A549 (cell line): ENCODE measurements around the gene NPAS2. TPM values are rescaled to one million over a fixed set of nuclear protein-coding genes. Genes with fewer than 3 reads are reported as not detected.

Experiments
- ATAC-seq, 2 experiments: fragments of 200-7000 bp in 1 of 2; fragments of >200 bp in 1 of 2; cut with Nextera tagmentation in 1 of 2; cut with Tn5 transposase in 1 of 2; 3 replicates each; pipeline versions ENCODE4 v1.8.0 to v1.9.1; 2018 to 2020; ENCODE audit warnings: mild to moderate bottlenecking in 1 of 2, moderate library complexity in 1 of 2
- CTCF ChIA-PET: fragments of 300-600 bp; sonication (Branson Sonifier 250); formaldehyde crosslinking; extraction: SDS; loops from one replicate; lab custom pipeline; 2021; ENCODE audit warnings: antibody characterized with exemption, inconsistent platforms; lab: Yijun Ruan, JAX
- POLR2A ChIA-PET: fragments of 350-600 bp; formaldehyde crosslinking; extraction: SDS; loops from one replicate; lab custom pipeline; 2021; ENCODE audit warnings: antibody characterized with exemption, inconsistent platforms; lab: Yijun Ruan, JAX
- DNase-seq, 2 experiments: peaks; one replicate each; pipeline versions ENCODE4 v3.0.0 to v3.0.0-alpha.2; 2011 to 2016; ENCODE audit warnings: low read depth in 1 of 2, low spot score in 1 of 2
- FAIRE-seq: peaks from 2 replicates; lab custom pipeline; 2011; peaks lifted over from hg19 to GRCh38; lab: Jason Lieb, UNC
- H3K27ac ChIP-seq, 2 experiments: fragments of >200 bp; sonication (Bioruptor Twin); formaldehyde crosslinking; 3 replicates each; pipeline ENCODE4 v1.5.1; 2016 to 2017
- H3K4me1 ChIP-seq: fragments of >200 bp; sonication (Bioruptor Twin); formaldehyde crosslinking; 3 replicates; pipeline ENCODE4 v1.6.1; 2016
- H3K4me2 ChIP-seq: fragments of >200 bp; sonication (Bioruptor Twin); formaldehyde crosslinking; 3 replicates; pipeline ENCODE4 v1.6.1; 2016
- H3K4me3 ChIP-seq: fragments of >200 bp; sonication (Bioruptor Twin); formaldehyde crosslinking; 3 replicates; pipeline ENCODE4 v1.5.1; 2016
- H3K9me3 ChIP-seq: fragments of >200 bp; sonication (Bioruptor Twin); formaldehyde crosslinking; 3 replicates; pipeline ENCODE4 v1.6.1; 2016
- BHLHE40 ChIP-seq: IDR thresholded peaks from 2 replicates; pipeline ENCODE4 v1.6.1; 2012; ENCODE audit warnings: low read depth, low read length, inconsistent platforms
- CBX8 ChIP-seq: fragments of 200-600 bp; sonication (generic); IDR thresholded peaks from 2 replicates; pipeline ENCODE4 v1.6.1; 2016
- E2F6 ChIP-seq: IDR thresholded peaks from 2 replicates; pipeline ENCODE4 v1.6.1; 2012; ENCODE audit warnings: low read depth, borderline replicate concordance
- EP300 ChIP-seq, 2 experiments: fragments of >200 bp; sonication (Bioruptor Twin); formaldehyde crosslinking; IDR thresholded peaks; 2 replicates in 1 of 2; 3 replicates in 1 of 2; pipeline ENCODE4 v1.6.1; 2016 to 2017
- ESRRA ChIP-seq: fragments of 150-350 bp; IDR thresholded peaks from 2 replicates; pipeline ENCODE4 v1.6.1; 2014; ENCODE audit warnings: mild to moderate bottlenecking, low read length, borderline replicate concordance
- FOSB ChIP-seq: fragments of 250-450 bp; sonication (Bioruptor Pico); IDR thresholded peaks from 2 replicates; pipeline ENCODE4 v1.5.0; 2020; ENCODE audit warnings: mild to moderate bottlenecking, moderate library complexity
- HOXB5 ChIP-seq: fragments of 250-450 bp; sonication (Bioruptor Pico); IDR thresholded peaks from 2 replicates; pipeline ENCODE4 v1.5.0; 2020; ENCODE audit warnings: mild to moderate bottlenecking, moderate library complexity
- JUN ChIP-seq, 2 experiments: fragments of >200 bp; sonication (Bioruptor Twin); formaldehyde crosslinking; IDR thresholded peaks; 2 replicates in 1 of 2; 3 replicates in 1 of 2; pipeline ENCODE4 v1.6.1; 2016 to 2017
- JUNB ChIP-seq: fragments of >200 bp; sonication (Bioruptor Twin); formaldehyde crosslinking; IDR thresholded peaks from 2 replicates; pipeline ENCODE4 v1.6.1; 2016
- MYC ChIP-seq: IDR thresholded peaks from 2 replicates; pipeline ENCODE4 v1.6.1; 2012; ENCODE audit warnings: mild to moderate bottlenecking, inconsistent platforms, low read length, improper control_type of control experiment, borderline replicate concordance
- POLR2AphosphoS2 ChIP-seq: conservative IDR thresholded peaks from 2 replicates; pipeline ENCODE4 v1.6.1; 2012; ENCODE audit warnings: low read length, improper control_type of control experiment, inconsistent platforms
- RAD21 ChIP-seq, 2 experiments: fragments of >200 bp in 1 of 2; sonication (Bioruptor Twin) in 1 of 2; formaldehyde crosslinking in 1 of 2; IDR thresholded peaks in 1 of 2; conservative IDR thresholded peaks in 1 of 2; 2 replicates in 1 of 2; 3 replicates in 1 of 2; pipeline ENCODE4 v1.6.1; 2012 to 2018; ENCODE audit warnings: inconsistent platforms in 1 of 2
- REST ChIP-seq: fragments of 200-600 bp; sonication (generic); IDR thresholded peaks from 2 replicates; pipeline ENCODE4 v1.6.1; 2016; ENCODE audit warnings: antibody characterized with exemption, mild to moderate bottlenecking, moderate library complexity
- SREBF2 ChIP-seq: fragments of 450-650 bp; IDR thresholded peaks from 2 replicates; pipeline ENCODE4 v1.6.1; 2014; ENCODE audit warnings: mild to moderate bottlenecking, moderate library complexity
- ZC3H11A ChIP-seq: fragments of 450-650 bp; IDR thresholded peaks from 2 replicates; pipeline ENCODE4 v1.6.1; 2014; ENCODE audit warnings: antibody characterized with exemption, mild to moderate bottlenecking
- ZFP36 ChIP-seq: fragments of 450-650 bp; IDR thresholded peaks from 2 replicates; pipeline ENCODE4 v1.6.1; 2014; ENCODE audit warnings: borderline replicate concordance; ENCODE audit not compliant: partially characterized antibody
- ZNF302 ChIP-seq: fragments of 250-450 bp; sonication (Bioruptor Pico); IDR thresholded peaks from 2 replicates; pipeline ENCODE4 v1.9.0; 2021; ENCODE audit warnings: inconsistent platforms, mild to moderate bottlenecking, moderate library complexity
- WGBS: methylation state at CpG from one replicate; pipeline ENCODE4 v1.1.6; 2017; ENCODE audit errors: missing lambda C conversion rate; 5-methylcytosine and 5-hydroxymethylcytosine counted together
- polyA plus RNA-seq, 4 experiments: library from polyadenylated mRNA; depleted of rRNA in 3 of 4; stranded (reverse); fragments of >200 nt; fragmentation: RNase III in 1 of 4; extraction: RNeasy Plus Mini Kit Qiagen cat#74134 plus additional on column Dnase treatment in 1 of 4; gene quantifications; 2 replicates in 3 of 4; 3 replicates in 1 of 4; pipeline ENCODE4 v1.2.3, GENCODE V29; 2011 to 2017
- TF ChIP-seq, protein P1 (sequence below): fragments of 250-450 bp; sonication (Bioruptor Pico); IDR thresholded peaks from 2 replicates; pipeline ENCODE4 v1.5.0; 2020; ENCODE audit warnings: low read depth, mild to moderate bottlenecking, moderate library complexity
- TF ChIP-seq, protein P2 (sequence below): IDR thresholded peaks from 2 replicates; pipeline ENCODE4 v1.6.1; 2012

Gene NPAS2
- polyA plus RNA-seq, 2 of the 4 experiments (the other 2 are of a cell fraction): 31.4 to 56.1 TPM

DNA sequence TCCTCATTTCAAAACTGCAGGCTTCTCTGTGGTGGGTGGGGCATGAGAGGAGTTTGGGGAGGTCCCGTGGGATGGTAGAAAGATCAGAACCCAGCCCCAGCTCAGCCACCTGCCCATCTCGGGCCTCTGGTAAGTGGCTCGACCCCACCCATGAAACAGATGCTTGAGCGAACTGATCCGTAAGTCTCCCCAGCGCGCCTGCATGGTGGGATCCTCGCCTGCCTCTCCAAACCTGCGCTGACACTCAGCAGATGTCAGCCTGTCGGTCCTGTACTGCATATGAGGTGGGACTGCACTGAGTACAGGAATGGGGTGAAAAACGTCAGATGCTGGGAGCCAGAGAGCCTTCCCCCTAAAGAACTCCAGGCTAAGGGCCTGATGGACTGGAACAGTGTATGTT is 166.2 kb downstream of the NPAS2 start:
- no peak overlapping the region for H3K4me3 ChIP-seq
- ATAC-seq: no peak
- H3K27ac ChIP-seq: no peak overlapping the region
- H3K4me2 ChIP-seq: no peak overlapping the region
- POLR2A ChIA-PET: interaction anchor here (1.9 kb wide), 1 partner anchor 16 kb away, joined by 5 read pairs; the partner anchor contains the start of gene RPL31
- no peak for DNase-seq
- CTCF ChIA-PET: interaction anchor here (0.7 to 8.7 kb wide), 13 partner anchors 13 to 391 kb away, joined by 3 to 133 read pairs (median 4); partner anchors contain the start of gene RPL31
- TF ChIP-seq ESRRA: no peak
- no peak for TF ChIP-seq ZFP36
- TF ChIP-seq, protein P1, sequence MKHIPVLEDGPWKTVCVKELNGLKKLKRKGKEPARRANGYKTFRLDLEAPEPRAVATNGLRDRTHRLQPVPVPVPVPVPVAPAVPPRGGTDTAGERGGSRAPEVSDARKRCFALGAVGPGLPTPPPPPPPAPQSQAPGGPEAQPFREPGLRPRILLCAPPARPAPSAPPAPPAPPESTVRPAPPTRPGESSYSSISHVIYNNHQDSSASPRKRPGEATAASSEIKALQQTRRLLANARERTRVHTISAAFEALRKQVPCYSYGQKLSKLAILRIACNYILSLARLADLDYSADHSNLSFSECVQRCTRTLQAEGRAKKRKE: no peak
- no peak for TF ChIP-seq POLR2AphosphoS2
- TF ChIP-seq EP300 (IDR thresholded peaks at IDR 0.05): no peak
- no peak for TF ChIP-seq FOSB (CRISPR knock-in tag)
- TF ChIP-seq ZNF302: no peak
- TF ChIP-seq E2F6: no peak
- no peak for TF ChIP-seq JUNB
- TF ChIP-seq, protein P2, sequence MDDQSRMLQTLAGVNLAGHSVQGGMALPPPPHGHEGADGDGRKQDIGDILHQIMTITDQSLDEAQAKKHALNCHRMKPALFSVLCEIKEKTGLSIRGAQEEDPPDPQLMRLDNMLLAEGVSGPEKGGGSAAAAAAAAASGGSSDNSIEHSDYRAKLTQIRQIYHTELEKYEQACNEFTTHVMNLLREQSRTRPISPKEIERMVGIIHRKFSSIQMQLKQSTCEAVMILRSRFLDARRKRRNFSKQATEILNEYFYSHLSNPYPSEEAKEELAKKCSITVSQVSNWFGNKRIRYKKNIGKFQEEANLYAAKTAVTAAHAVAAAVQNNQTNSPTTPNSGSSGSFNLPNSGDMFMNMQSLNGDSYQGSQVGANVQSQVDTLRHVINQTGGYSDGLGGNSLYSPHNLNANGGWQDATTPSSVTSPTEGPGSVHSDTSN: no peak
- TF ChIP-seq BHLHE40: no peak
- TF ChIP-seq ZC3H11A: no peak
- no peak for TF ChIP-seq MYC
- no peak for TF ChIP-seq REST
- no peak for TF ChIP-seq RAD21 (conservative IDR thresholded peaks at IDR 0.05 in 1 of 2, IDR thresholded peaks at IDR 0.05 in 1 of 2)
- no peak for TF ChIP-seq CBX8
- H3K4me1 ChIP-seq: peaks cover 13% of the 10 kb centered on the region
- 92% methylated on average over 11 of the region's 11 CpGs for WGBS
- no peak for FAIRE-seq
- H3K9me3 ChIP-seq: no peaks in the 10 kb centered on the region

- DNase-seq (no peak), FAIRE-seq (no peak), ATAC-seq (no peak)
- CTCF ChIA-PET: interaction anchor here (0.9 to 8.7 kb wide), 7 partner anchors 165 to 393 kb away, joined by 3 to 133 read pairs (median 3); no protein-coding TSS in a partner anchor
- TF ChIP-seq, protein P2: no peak
- no peak for TF ChIP-seq SREBF2
- TF ChIP-seq HOXB5: no peak
- TF ChIP-seq RAD21 (conservative IDR thresholded peaks at IDR 0.05 in 1 of 2, IDR thresholded peaks at IDR 0.05 in 1 of 2): no peak
- no peak for TF ChIP-seq MYC
- no peak for TF ChIP-seq JUN (IDR thresholded peaks at IDR 0.05)
- no peak for TF ChIP-seq EP300 (IDR thresholded peaks at IDR 0.05)
- no peak overlapping the region for H3K27ac ChIP-seq
- H3K4me1 ChIP-seq: peaks cover 13% of the 10 kb centered on the region
- POLR2A ChIA-PET: interaction anchor here (1.9 kb wide), 1 partner anchor 14 kb away, joined by 5 read pairs; the partner anchor contains the start of gene RPL31
- H3K9me3 ChIP-seq: no peaks in the 10 kb centered on the region
- H3K4me3 ChIP-seq: no peak overlapping the region
- WGBS: 85% methylated on average over 3 of the region's 3 CpGs
- H3K4me2 ChIP-seq: no peak overlapping the region
These were observed 167.6 kb downstream of the NPAS2 start for GRCh38 chr2:100987536-100987935.
